Left forelimb (tissue), 1 donor: ENCODE results near the gene GADD45GIP1.

Experiments used
- DNase-seq: peaks from one replicate; pipeline ENCODE4 v3.0.0-alpha.2; 2018; ENCODE audit warnings: low spot score

Gene GADD45GIP1

GRCh38 chr19:12956446-12957388, at the start of gene GADD45GIP1:
TSS of gene GADD45GIP1 (minus strand) at chr19:12957223. CDS start at chr19:12957212, 11 bp downstream.
- peak; percentile 90 for DNase-seq

GRCh38 chr19:13005861-13006370, 48.9 kb upstream of the GADD45GIP1 start:
- no peak for DNase-seq

- DNase-seq = no peak
Measured at GRCh38 chr19:13005253-13005652, 48.2 kb upstream of the GADD45GIP1 start.

- DNase-seq = no peak
Measured at GRCh38 chr19:13004273-13004672, 47.2 kb upstream of the GADD45GIP1 start.

GRCh38 chr19:13003081-13003480, 46.1 kb upstream of the GADD45GIP1 start:
- DNase-seq = no peak

- peak; percentile 90 for DNase-seq
Measured at GRCh38 chr19:13002166-13002898, 45.3 kb upstream of the GADD45GIP1 start.

- no peak for DNase-seq
Measured at GRCh38 chr19:13001502-13002165, 44.6 kb upstream of the GADD45GIP1 start.

GRCh38 chr19:13001166-13001501, 44.1 kb upstream of the GADD45GIP1 start:
- no peak for DNase-seq

- no peak for DNase-seq
Measured at GRCh38 chr19:12997967-12998940, 41.2 kb upstream of the GADD45GIP1 start.

- no peak for DNase-seq
Measured at GRCh38 chr19:12997179-12997966, 40.4 kb upstream of the GADD45GIP1 start.

GRCh38 chr19:12996406-12997094, 39.5 kb upstream of the GADD45GIP1 start:
- DNase-seq = no peak

- no peak for DNase-seq
Measured at GRCh38 chr19:12995596-12996405, 38.8 kb upstream of the GADD45GIP1 start.

- peak; percentile 88 for DNase-seq
Measured at GRCh38 chr19:12994701-12995595, 37.9 kb upstream of the GADD45GIP1 start, which contains the start of gene NFIX. TSS of gene NFIX (plus strand) at chr19:12995475. CDS start at chr19:12995838, 363 bp downstream.

- DNase-seq = no peak
Measured at GRCh38 chr19:12993562-12993961, 36.5 kb upstream of the GADD45GIP1 start.

- DNase-seq = no peak
Measured at GRCh38 chr19:12992729-12993128, 35.7 kb upstream of the GADD45GIP1 start.

- no peak for DNase-seq
Measured at GRCh38 chr19:12991296-12991695, 34.3 kb upstream of the GADD45GIP1 start.

GRCh38 chr19:12990853-12991252, 33.8 kb upstream of the GADD45GIP1 start:
- DNase-seq = no peak

GRCh38 chr19:12990431-12990830, 33.4 kb upstream of the GADD45GIP1 start:
- DNase-seq = no peak
